ENCODE measurements around the gene AJUBA.
"Not testable (repeated sequence)": the region's sequence is repeated elsewhere in the genome, so short reads cannot be mapped to it uniquely, and the experiment has no call there.

AJUBA gene

DNA sequence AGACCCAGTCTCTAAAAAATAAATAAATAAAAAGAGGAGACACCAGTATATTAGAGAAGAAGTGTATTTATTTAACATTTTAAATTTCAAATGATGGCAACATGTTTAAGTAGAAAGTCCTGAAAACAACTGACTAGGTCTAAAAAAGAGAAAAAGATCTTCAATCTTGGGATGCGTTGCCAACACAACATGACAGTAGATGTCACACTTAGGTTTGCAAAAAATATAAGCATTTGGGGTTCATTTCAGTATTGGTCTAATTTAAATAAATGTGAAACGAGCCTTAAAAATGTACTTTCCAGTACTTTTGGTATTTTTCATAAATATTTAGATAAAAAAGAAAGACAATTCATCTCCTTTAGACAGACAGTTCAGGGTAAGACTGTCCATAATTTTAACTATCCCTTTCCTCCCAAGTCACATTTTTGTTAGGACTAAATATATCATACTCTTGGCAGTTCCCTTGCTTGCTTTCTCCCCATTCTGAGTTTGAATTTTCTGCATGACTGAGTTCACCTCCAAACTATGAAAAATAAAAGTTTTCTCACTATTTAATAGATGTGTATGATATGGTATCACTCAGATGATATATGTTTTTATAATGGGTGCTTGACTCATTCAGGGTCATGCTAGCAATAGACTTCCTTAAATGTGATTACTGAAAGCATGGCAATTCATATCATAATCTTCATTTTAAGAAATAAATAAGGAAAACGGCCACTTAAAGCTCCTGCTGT, 23.3 kb upstream of the AJUBA start:
- no peak for DNase-seq

- not testable (repeated sequence) for DNase-seq
Measured at GRCh38 chr14:23004274-23004673, 21.9 kb upstream of the AJUBA start.

GRCh38 chr14:23002592-23002991, 20.2 kb upstream of the AJUBA start:
- no peak for DNase-seq

GRCh38 chr14:23000860-23001259, 18.5 kb upstream of the AJUBA start:
- DNase-seq = no peak

- no peak for DNase-seq
Measured at GRCh38 chr14:22998329-22999012, 16.1 kb upstream of the AJUBA start.

DNA sequence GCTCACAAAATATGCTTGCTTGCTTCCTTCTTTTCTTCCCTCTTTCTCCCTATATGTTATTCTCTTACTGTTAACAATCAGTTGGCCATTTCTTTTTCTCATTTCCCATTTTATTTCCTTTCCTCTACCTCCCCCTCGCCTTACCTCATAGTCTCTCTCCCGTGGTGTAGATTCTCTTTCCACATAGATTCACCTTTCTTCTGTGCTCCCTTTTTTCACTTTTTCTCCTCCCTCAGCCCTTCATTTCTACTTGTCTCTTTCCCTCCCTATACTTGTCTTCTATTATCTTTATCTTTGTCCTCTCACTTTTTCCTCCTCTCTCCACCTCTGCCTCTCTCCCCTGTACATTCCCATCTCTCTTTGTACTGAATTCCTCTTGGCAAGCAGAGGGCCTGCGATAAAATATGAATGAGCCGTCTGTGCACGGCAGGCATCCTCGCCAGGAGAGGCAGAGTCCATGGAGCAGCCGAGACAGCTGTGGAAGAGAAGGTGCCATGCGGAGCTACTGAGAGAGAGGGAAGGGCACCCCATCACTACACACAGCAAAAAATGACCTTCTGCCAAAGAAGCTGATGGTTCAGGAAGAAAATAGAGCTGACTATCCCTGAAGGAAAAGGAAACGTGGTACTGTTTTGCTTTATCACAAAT, 15.4 kb upstream of the AJUBA start:
- no peak for DNase-seq

DNA sequence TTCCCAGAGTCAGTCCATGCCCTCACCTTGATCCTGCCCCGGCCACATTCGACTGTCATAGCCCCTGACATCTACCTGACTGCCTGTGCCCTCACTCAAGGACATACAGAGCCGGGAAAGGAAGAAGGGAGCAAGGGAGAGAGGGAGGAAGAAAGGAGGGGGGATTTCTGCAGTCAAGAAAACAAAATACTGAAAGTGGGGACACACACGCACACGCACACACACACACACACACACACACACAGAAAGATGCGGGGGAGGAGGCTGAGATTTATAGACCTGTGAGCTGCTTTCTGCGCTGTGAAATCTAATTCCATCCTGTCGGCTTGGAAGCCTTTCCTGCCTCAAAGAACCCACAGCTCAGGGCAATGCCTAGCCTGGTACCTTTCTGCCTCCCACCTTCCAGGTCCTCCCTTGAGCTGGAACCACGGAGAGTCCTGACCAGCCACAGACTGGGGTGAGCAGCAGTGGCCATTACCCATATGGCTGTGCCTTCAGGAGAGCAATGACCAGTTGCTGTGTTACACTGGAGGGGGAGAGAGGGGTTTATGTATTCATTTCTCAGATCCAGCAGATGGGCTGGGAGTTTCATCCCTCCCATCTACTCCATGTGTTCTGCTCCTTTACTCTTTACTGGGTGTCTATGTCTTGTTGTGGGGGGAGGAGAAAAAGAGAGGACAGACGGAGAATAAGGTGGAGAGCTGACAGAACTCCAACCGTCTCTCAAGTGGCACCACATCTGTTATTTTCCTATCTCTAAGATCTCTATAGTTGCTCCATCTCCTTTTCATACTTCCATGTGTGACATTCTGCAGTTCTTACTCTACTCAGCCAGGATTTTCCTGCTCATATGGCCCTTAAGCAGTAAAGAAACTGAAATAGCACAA, 14.7 kb upstream of the AJUBA start:
- DNase-seq = no peak

DNA sequence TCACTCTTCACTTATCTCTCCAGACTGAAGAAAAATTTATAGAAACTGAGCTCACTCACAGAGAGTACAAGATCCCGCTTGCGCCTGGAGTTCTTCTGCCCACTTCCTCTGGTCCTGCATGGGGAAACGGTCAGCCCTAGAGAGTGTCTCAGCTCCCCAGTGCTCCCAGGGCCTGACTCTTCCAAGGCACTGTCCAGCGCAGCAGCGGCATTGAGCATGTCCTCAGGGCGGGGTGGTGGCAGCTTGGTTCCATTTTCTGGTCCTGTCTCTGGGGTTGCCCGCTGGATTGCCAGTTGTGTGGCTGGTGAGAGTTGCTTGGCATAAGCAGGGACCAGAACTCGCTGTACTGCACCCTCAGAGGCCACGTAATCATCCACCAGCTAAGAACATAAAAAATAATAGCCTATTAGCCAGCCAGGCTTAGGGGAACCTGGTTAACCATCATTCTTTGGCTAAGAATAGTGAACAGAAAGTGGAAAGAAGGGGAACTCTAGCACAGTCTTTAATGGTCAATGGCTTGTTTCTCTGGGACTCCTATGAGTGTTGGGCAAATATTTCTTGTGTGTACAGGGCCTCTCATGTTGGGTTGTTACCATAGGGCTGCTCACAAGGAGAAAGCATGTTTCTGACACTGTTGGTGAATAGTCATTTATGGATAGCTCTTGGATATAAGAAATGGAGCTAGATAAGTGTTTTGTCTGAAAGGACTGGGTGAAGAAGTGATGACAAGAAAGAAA, 13.7 kb upstream of the AJUBA start:
- no peak for DNase-seq

- DNase-seq = peak in 1 of 2 donors; percentile 20
Measured at GRCh38 chr14:22994762-22995275, 12.5 kb upstream of the AJUBA start.

- DNase-seq = no peak
Measured at GRCh38 chr14:22993517-22993916, 11.2 kb upstream of the AJUBA start.

DNA sequence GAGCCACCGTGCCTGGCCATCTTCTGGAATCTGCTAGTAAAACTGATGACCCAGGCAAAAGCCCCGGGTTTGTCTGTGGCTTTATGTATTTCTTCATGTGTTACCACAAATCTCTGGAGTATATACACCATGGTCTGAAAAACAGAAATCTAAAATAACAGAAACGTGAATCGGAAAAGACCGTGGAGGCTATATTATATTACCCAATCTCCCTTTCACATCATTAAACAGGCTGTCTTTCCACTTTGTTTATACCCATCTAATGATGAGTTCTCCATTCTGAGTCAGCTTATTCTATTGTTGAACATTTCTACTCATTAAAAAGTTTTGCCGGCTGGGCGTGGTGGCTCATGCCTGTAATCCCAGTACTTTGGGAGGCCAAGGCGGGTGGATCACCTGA, 9.5 kb upstream of the AJUBA start:
- no peak for DNase-seq

- DNase-seq = no peak
Measured at GRCh38 chr14:22987291-22987690, 4.9 kb upstream of the AJUBA start.

DNA sequence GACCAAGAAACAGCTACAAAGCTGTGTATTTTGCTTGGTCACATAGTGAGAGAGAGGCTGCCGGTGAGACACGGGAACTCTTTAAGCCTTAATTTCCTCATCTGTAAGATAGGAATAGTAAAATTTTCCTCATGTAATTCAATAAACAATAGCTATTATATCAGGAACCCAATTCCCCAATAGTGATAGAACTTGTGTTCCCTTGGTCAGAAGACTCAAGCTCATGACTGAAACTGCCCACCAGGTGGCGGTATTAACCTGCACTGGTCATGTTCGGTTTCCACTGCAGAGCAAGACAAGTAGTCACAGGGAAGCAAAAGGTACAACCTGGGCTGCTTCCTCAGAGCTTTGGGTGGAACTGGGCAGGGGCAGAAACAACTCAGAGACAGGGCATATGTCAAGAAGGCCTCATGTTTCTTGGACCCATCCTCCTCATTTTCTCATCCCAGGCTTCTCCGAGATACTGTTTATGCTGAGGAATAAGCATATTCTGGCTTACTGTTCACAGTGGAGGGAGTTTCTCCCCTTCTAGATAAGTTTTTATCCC, 4.2 kb upstream of the AJUBA start:
- DNase-seq = peak; percentile 46 to 74

DNA sequence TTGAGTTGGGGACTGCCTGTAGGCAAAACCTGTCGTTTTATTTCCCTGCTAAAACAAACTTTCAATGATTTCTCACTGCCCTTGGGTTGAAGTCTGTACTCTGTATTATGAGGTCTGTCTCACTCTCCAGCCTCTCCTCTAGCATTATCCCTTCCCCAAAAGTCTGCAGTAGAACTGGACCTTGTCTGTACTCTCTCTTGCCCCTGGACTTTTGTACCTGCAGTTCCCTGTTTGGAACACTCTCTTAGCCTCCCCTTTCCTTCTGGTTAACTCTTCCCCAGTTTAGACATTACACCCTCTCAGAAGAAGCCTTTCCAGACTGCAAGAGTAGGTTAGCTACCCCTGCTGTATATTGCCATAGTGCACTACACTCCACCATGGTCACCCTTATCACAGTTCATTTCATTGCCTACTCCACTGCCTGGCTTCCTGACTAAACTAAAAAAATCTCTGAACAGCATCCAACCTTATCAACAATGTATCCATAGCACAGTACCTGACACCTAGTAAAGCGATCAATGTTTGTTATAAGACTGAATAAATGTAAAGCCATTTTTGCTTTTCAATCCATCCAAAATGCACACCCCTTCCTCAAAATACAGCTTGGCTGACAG, 3.6 kb upstream of the AJUBA start:
- DNase-seq = no peak

DNA sequence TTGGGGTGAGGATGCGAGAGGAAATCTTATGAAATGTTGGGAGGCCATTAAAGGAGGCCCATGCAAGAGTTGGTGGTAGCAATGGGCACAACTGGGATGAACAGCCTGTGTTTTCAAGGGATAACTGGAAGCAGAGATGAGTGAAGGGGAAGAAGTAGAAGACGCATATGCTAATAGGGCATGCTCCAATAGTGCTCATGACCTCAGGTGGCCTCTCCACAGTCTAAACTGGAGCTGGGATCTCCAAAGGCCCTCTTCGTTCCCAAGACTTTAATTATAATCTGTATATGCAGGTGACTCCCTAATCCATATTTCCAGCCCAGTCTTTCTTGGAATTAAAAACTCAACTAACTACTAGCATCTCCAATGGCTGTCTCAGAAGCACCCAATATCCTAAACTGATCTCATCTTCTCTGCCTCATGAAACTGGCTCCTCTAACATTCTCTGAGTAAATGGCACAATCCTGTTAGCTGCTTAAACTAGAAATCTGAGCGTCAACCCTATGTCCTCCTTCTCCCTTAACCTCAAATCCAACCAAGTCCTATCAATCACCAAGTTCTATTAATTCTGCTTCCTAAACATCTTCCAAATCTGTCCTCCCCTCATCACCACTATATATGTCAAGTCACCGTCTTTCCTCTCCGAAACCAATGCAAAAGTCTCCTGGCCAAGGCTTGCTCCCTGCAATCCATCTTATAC, 2.8 kb upstream of the AJUBA start:
- no peak for DNase-seq

DNA sequence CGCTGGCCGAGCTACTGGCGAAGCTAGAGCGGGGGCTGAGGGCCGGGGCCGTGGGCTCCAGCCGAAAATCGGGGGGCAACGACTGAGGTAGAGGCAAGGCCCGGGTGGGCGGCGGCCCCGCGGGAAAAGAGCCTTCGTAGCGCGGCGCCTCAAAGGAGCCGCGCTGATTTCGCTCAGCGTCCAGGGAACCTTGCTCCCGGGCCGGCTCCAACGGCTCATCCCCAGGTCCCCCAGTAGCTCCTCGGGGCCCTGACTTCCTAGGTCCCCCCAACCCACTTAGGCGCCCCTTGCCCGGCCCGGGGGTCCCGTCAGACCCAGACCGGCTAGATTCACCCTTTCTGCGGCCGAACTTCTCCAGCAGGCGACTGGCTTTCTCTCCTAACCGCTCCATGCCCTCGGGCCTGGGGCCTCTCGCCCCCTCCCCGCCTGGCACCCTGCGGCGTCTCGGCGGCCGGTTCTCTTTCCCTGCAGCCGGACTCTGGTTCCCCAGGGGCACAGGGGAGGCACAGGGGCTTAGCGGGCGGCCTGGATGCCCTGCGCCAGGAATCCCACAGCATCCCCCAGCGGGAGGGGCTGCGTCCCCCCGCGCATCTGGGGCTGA, 375 bp downstream of the AJUBA start:
- no peak for DNase-seq

DNA sequence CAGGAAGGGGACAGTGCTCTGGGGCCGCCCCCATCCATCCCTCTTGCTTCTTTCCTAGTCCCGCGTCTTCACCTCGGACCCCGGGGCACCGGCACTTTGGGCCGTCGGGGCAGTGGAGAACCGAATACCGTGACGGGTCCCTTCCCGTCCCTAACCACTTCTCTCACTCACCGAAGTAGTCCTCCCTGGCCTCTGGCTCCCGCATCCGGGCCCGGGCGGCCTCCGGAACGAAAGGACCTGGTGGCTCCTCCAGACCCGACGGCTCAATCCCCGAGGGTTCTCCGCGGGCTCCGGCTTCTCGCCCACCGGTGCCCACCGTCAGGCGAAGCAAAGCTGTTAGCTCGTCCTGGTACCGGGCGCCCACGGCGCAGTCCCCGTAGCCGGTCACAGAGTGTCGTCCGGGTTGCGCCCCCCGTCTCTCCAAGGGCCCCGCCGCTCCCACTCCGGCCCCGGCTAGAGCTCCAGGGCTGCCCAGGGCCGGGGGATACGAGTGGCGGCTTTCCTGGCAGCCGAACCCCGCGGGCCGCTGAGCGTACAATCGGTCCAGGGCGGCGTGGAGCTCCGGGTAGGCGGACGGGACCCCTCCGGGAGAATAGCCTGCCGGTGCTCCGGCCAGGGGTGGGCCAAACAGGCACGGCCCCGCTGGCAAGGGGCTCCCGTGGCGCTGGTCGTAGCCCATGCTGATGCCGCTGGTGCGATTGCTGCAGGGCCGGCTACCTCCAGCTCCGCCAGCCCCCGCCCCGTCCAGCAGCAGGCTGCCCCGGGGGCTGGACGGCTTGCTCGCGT, 1.1 kb downstream of the AJUBA start:
- no peak for DNase-seq

DNA sequence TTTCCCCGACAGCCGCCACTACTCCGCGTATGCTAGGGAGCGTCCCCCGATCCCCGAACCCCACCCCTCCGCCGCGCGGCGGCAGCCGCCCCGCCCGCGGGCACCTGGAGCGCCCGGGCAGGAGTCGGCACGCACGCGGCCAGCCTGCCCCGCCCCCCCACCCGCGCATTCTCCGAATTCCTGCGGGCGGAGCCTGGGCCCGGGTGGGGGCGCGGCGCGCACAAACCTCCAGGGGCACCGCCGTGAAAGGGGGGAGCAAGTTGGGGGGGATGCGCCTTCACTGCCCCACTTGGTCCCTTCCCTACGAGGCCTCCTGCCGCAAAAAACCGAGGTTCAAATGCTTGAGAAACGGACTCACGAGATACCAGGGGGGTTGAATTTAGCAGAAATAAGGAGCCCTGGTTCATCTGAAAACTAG, 1.7 kb downstream of the AJUBA start:
- no peak for DNase-seq

GRCh38 chr14:22979748-22980392, 2.5 kb downstream of the AJUBA start:
- no peak for DNase-seq
